ENCODE measurements around the gene FANCM.

Gene FANCM, protein sequence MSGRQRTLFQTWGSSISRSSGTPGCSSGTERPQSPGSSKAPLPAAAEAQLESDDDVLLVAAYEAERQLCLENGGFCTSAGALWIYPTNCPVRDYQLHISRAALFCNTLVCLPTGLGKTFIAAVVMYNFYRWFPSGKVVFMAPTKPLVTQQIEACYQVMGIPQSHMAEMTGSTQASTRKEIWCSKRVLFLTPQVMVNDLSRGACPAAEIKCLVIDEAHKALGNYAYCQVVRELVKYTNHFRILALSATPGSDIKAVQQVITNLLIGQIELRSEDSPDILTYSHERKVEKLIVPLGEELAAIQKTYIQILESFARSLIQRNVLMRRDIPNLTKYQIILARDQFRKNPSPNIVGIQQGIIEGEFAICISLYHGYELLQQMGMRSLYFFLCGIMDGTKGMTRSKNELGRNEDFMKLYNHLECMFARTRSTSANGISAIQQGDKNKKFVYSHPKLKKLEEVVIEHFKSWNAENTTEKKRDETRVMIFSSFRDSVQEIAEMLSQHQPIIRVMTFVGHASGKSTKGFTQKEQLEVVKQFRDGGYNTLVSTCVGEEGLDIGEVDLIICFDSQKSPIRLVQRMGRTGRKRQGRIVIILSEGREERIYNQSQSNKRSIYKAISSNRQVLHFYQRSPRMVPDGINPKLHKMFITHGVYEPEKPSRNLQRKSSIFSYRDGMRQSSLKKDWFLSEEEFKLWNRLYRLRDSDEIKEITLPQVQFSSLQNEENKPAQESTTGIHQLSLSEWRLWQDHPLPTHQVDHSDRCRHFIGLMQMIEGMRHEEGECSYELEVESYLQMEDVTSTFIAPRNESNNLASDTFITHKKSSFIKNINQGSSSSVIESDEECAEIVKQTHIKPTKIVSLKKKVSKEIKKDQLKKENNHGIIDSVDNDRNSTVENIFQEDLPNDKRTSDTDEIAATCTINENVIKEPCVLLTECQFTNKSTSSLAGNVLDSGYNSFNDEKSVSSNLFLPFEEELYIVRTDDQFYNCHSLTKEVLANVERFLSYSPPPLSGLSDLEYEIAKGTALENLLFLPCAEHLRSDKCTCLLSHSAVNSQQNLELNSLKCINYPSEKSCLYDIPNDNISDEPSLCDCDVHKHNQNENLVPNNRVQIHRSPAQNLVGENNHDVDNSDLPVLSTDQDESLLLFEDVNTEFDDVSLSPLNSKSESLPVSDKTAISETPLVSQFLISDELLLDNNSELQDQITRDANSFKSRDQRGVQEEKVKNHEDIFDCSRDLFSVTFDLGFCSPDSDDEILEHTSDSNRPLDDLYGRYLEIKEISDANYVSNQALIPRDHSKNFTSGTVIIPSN (N-terminal part only)

DNA sequence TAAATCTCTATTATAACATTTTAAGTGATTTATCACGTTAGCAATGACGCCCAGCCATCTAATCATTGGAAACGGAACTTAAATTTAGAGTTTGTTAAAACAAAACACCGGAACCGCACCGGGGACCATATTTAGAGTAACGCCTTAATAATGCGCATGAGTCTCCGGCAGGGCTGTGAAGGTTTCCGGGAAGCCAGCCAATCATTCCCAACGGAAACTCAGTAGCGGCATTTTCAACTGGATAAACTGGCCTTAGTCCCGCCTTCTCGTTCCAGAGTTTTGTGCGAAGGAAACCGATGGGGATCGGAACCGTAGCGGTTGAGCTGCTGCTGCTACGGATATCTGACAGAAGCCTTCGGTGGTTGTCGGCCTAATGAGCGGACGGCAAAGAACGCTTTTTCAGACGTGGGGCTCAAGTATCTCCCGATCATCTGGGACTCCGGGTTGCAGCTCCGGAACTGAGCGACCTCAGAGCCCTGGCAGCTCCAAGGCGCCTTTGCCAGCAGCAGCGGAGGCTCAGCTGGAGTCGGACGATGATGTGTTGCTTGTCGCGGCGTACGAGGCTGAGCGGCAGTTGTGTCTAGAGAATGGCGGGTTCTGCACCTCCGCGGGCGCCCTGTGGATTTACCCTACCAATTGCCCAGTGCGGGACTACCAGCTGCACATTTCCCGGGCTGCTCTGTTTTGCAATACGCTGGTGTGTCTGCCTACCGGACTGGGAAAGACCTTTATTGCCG, at the start of gene FANCM:
FANCM (plus strand) TSS at position 272 of the 737 bp plus-strand sequence; CDS start at position 374, 102 bp downstream.
- peak; percentile 87 for DNase-seq

DNA sequence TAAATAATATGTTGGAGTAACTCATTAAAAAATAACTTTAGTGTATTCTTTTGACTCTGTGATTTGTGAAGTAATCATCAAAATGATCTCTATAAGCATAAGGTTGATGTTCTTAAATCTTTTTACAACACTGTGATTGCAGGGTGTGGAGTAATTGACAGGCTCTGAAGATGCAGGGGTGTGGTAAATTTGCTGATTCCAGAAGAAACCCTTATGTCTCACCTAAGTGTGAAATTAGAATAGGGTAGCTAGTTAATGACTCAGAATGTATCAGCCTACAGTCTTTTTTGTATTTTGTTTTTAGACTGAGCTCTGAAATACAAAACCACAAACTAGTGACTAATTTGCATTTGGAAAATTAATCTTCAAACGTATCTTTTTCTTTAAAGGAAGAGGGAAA, 45.9 kb upstream of the FANCM start:
- DNase-seq, result no peak

DNA sequence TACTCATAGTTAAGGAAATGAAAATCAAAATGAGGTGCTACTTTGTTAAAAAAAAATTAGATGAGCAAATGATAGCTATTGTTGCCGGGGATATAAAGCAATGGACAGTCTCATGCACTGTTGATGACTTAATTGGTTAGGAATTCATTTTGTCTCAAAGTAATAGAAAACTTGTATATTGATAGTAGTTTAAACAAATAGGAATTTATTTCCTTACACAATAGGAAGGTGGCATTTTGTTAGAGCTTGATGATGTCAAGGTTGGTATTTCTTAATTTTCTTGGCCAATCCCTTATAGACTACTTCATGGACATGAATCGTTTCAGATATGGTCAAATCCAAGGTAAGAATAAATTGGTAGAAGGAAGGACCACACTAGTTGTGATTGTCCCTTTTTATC, 44.0 kb upstream of the FANCM start:
- no peak for DNase-seq

DNA sequence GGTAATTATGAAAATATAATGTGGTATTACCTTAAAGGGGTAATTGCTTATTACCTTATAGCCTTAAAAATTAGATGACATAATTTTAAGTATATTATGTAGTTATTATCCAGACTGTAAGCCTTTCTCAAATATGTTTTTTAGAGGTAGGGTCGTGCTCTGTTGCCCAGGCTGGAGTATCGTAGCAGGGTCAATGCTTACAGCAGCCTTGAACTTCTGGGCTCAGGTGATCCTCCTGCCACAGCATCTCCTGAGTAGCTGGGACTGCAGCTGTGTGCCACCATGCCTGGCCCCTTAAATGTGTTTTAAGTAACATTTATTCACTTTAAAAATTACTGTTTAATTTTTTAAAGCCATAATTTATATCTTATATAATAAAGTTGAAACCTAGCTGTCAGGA, 41.5 kb upstream of the FANCM start:
- DNase-seq, result no peak

DNA sequence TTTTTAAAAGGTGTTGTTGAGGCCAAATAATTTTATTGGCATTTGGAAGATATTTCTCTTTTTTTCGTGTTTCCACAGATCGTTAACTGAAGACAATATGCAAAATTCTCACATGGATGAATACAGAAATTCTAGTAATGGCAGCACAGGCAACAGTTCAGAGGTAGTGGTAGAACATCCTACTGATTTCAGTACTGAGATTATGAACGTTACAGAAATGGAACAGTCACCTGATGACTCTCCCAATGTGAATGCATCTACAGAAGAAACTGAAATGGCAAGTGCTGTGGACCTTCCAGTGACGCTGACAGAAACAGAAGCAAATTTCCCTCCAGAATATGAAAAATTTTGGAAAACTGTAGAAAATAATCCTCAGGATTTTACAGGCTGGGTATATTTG, 40.6 kb upstream of the FANCM start:
- DNase-seq, result no peak

DNA sequence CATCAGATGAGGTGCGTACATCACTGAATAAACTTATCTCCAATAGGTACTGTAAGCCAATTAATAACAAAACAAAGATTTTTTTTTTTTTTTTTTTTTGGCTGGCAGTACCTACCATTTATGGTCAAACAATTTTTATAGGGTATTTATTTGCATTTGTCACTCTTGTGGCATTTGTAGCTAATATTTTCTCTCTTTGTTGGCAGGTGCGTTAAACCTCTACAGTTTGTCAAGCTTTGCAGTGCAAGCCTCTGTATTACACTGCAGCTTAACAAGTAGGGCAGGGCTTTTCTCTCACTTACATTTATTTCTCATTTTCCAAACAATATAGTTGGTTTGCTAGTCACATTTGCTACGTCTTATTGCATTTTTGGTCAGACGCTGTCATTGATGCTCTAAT, 39.5 kb upstream of the FANCM start:
- DNase-seq, result no peak

DNA sequence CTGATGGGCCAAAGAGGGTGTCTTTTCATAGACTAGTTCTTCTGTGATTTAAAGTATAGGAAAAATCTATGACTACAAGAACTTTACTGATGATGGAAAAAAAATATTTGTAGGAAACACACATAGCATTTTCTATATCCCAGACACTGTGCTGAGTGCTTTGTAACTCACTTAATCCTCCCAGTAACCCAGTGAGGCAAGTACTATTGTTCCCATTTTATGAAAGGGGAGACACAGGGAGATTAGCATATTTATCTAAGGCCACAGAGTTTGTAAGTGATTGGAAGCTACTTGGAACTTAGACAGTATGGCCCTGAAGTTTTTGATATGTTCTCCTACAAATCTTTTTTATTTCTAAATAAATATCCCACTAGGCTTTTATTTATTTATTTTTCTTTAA, 31.9 kb upstream of the FANCM start:
- DNase-seq, result no peak

DNA sequence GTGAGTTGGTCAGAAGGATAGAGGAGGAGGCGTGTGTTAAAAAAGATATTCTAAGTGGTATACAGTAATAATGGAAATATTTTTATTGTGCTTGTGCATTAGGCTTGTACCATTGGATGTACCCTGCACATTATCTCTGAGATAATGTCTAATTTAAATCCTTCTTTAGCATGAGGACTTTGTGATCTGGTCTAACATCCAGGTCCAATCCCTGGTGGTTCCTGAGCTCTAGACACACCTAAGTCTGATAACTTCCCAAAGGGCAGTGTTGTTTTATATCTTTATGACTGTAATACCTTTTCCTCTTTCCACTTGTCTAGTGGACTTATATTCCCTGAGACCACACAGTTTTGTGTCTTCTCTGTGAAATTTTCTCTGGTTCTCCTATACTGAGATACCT, 31.2 kb upstream of the FANCM start:
- DNase-seq, result no peak

DNA sequence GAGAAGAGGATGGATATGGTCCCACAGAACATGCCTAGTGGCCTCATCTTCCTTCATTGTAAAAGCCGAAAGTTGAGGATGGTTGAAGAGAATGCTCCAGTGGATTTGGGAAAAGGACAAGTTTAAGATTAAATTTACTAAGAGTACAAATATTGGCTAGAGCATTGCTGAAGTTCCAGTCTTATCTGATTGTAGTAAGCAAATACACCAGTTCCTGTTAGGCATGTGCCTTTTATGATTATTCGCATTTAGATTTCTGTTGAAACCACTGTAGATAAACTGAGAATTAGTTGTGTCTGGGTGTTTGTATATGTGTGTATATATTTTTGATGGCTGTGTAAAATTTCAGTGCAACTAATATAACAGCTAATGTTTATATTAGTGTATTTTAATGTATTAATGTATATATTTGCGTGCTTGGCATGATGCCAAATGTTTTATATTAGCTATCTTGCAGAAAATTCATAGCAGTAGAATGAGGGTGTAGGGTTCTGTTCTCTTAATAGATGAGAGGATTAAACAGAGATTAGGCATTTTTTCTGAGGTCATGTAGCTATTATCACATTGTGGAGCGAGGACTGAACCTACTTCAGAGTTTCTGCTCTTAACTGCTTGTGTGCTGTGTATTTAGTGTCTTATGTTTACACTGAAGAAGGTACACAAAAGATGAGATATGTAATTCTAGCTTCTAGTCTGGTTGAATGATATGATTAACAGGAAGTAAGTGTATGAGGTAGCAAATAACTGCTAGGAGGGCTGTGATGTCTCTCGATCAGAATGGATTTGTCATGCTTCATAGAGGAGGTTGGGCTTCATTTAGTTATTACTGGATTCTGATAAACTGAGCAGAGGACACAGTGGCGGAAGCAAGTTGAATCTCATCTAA, 22.6 kb upstream of the FANCM start:
- DNase-seq, result no peak

DNA sequence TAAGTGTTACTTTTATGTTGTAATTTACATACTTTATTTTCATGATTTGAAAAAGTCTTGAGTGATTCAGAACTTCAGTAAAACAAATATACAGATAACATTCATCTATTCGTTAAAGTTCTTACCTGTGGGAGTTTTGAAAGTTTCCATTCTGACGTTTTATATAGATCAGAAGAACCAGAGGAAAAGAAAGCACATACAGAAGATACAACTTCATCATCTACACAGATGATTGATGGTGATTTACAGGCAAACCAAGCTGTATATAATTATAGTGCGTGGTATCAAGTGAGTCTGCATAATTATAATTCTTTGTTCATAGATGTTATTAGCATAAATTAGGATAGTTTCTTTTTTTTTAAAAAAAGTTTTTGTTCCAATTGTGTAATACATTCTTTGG, 21.4 kb upstream of the FANCM start:
- no peak for DNase-seq

DNA sequence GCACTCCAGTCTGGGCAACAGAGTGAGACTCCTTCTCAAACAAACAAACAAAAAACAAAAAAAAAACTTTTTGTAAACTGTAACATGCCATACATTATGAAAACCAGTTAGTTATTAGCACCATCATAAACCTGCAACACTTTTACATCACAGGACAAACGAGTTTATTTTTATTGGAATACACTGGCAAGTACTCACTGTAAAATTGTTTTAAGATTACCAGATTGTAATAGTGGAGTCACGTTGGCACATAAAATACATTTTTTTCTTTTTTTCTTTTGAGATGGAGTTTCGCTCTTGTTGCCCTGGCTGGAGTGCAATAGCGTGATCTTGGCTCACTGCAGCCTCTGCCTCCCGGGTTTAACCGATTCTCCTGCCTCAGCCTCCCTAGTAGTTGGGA, 17.1 kb upstream of the FANCM start:
- no peak for DNase-seq

DNA sequence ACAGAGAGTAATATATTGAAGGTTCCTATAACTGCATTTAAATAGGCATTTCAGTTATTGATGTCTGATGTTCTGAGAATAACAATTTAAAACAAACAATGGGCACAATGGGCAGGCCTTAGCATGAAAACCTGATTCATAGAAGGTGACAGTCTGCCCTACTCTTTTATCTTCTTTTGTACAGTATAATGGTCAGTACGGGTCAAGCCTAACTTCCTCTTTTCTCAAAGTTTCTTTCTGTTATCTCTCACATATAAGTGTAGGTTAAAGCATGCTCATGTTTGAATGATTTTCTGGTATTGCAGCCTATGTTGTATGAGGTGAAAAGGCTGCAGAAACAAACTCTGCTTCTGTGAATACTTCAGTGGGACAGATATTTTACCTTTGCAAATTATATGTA, 15.6 kb upstream of the FANCM start:
- no peak for DNase-seq

DNA sequence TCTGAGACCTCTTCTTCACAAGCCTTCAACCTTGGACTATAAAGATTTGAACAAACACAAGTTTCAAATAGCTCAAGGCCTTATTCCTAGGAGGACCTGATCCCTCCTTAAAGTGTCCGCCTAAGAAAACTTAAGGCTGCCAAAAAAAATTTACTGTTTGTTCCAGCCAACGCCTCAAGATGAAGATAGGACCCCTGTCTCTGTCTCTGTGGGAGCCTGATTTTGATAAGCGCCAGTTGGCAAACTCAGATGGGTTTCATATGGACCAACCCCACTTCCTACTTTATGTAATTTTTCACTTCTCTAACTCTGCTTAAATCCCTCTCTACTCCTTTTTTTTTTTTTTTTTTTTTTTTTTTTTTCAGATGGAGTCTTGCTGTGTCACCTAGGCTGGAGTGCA, 12.5 kb upstream of the FANCM start:
- no peak for DNase-seq

DNA sequence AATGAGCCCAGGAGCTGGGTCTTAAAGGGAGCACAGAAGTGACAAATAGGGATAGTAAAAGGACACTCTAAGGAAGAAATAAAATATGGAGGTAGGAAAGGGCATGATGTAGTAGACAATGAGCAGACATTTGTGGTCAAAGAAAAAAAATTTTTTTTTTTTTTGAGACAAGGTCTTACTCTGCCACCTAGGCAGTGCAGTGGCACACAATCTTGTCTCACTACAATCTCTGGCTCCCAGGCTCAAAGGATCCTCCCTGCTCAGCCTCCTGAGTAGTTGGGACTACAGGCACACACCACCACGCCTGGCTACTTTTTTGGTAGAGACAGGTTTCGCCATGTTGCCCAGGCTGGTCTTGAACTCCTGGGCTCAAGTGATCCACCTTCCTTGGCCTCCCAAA, 10.0 kb upstream of the FANCM start:
- no peak for DNase-seq

DNA sequence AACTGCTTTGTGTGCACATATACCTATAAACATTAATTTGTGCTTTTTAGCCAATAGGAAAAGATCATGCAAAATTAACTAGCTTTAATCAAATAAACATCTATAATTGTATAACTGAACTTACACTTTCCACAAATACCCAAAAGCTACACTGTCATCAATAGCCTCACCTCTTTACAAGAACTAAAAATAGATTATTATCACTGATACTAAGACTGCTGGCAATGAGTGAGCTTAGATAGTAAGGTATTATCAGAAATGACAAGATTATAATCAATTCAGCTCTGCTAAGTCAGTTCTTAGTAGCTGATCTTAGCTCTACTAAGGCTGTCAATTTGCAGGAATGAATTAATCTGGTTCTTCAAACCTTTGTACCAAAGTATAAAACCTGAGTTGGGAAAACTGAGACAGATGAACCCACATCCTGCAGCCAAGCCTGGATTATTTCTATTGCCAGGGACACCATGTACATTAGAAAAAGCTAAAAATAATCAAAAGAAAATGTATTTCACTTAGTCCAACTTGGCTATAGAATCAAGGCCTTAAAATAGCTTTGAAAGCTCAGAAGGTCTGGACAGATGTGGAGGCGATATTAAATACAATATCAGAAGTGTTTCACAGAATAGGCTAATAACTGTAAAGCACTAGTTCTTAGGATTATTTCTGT, 6.6 kb upstream of the FANCM start:
- no peak for DNase-seq

DNA sequence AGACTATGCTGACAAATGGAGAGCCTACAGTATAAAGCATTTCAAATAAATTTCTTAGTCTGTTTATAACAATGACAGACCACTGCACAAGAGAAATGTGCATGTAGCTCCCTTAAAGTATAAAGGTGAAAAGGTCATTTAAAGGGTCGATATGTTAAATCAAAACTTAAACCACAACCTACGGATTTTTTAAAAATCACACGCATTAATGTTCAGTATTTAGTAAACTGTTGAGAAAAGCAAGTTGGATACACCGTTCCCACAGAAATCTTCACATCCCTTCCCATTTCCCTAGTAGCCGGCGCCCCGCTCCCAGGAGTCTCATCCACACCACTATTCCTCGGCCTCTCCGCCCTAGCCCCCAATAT, 2.1 kb upstream of the FANCM start:
- DNase-seq, result no peak

DNA sequence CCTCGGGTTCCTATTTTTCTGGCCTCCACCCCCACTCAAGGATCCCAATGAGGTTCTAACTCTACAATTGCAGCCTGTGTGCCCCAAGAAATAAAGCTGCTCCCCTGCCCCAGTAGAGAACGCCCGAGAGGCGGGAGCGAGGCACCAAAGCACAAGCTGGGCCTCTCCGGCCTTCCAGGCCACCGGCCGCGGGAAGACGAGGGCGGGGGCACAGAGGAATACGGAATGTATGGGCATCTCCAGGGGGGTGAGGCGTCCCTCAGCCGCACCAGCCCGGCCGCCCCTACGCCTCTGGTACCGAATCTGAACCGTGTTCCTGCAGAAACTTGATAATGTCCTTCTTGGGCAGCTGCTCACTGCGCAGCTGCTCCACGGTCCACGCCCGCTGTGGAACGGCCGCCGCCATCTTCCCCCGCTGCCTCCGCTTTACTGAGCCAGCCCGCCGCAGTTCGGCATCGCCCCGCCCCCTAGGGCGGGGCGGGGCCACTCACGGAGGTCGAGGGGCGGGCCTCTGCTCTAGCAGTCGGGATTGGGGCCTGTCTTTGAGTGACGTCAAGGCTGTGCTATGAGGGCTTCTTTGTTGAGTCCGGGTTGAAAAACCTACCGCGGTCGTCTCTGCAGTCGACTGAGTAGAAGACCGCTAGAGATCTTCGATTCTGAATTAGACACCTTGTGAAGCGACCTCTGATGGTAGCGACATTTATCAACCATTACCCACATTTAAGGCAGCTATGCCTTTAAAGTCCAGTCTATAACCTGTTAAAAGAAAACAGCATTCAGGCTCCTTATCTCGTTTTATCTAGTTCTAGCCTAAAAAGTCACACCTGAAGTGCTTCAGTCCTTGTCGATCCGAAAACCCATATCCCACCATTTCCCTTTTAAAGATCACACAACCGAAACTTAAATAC, 1.4 kb upstream of the FANCM start, which contains the start of gene FKBP3:
FKBP3 (minus strand) TSS at position 431 of the 908 bp plus-strand sequence; CDS start at position 406, 25 bp downstream.
- peak; percentile 98 for DNase-seq

DNA sequence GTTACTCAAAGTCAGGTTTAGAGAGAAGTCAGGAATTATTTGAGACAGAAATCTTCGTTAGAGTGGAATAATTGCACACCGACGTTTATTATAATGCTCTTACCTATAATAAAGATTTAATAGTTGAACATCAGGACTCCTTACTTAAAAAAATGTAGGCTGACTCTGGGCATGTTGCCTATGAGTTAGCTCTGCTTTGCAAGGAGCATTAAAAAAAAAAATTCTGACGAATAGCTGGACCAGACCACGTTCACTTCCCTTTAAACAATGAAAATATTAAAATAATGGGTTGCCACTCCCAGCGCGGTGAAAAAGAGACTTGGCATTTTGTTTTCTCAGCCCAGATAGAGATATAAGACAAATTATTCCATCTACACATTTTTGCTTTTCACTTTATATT, 574 bp upstream of the FANCM start:
- no peak for DNase-seq

DNA sequence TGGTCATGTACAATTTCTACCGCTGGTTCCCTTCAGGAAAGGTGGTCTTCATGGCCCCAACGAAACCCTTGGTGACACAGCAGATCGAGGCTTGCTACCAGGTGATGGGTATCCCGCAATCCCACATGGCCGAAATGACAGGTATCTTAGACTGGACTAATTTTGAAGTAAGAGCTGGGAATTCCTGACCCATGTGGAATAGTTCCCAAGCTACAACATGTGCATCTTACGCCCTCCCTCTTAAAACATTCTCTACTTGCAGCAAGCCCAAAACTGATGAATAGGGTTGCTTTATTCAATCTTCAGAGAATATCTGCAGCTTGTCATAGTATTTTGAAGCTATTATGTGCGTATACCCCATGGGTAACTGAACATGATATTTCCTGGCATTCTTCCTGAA, 669 bp downstream of the FANCM start:
- DNase-seq, result no peak
